ENCODE measurements around the gene PAPSS1. TPM values are rescaled to one million over a fixed set of nuclear protein-coding genes. Genes with fewer than 3 reads are reported as not detected.
A peak's percentile ranks its signal among the peaks of the same experiment; 100 is the strongest.

Gene PAPSS1
- total and polyA plus RNA-seq, 7 donors: 20.6 to 30.0 (median 25.5) TPM

DNA sequence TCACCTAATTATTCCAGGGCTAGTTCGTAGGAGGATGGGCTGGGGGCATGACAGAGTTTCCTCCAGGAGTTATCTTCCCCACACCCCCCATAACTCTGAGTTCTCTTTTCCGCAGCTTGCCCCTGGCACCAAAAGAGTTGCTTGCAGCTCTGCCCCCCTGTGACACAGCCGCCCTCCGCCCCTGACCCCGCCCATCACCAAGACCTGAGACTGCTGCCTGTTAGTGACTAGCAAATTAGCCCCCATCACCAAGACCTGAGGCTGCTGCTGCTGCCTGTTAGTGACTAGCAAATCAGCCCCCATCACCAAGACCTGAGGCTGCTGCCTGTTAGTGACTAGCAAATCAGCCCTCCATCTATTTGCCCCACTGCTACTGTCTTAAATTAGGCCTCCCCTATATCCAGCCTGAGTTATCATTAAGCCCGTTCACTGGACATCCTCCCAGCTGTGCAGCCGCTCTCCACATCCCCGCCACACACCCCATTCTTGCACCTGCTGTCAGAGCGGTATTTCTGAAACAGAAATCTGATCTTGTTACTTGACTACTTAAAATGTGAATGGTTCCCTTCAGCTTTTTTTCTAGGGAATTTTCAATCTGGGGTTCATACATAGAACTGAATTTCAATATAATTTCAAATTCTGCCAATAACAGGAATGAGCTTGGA is 1.5 kb upstream of the PAPSS1 start:
- DNase-seq: no peak
- Histone ChIP-seq H3K27me3 (no peaks in the 10 kb centered on the region), H3K36me3 (no peaks in the 10 kb centered on the region), H3K4me3 (peak overlapping the region in 1 of 4 donors; percentile 82), H3K4me1 (peaks cover 0 to 24% (median 12%) of the 10 kb centered on the region in 4 donors), H3K27ac (peak overlapping the region in 1 of 4 donors; percentile 88), H3K9me3 (no peaks in the 10 kb centered on the region)
- TF ChIP-seq, protein P1, sequence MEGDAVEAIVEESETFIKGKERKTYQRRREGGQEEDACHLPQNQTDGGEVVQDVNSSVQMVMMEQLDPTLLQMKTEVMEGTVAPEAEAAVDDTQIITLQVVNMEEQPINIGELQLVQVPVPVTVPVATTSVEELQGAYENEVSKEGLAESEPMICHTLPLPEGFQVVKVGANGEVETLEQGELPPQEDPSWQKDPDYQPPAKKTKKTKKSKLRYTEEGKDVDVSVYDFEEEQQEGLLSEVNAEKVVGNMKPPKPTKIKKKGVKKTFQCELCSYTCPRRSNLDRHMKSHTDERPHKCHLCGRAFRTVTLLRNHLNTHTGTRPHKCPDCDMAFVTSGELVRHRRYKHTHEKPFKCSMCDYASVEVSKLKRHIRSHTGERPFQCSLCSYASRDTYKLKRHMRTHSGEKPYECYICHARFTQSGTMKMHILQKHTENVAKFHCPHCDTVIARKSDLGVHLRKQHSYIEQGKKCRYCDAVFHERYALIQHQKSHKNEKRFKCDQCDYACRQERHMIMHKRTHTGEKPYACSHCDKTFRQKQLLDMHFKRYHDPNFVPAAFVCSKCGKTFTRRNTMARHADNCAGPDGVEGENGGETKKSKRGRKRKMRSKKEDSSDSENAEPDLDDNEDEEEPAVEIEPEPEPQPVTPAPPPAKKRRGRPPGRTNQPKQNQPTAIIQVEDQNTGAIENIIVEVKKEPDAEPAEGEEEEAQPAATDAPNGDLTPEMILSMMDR (IDR thresholded peaks at IDR 0.05): no peak
- TF ChIP-seq EP300 (IDR thresholded peaks at IDR 0.05): no peak
- TF ChIP-seq POLR2A (IDR thresholded peaks at IDR 0.05): no peak
- TF ChIP-seq POLR2AphosphoS5 (IDR thresholded peaks at IDR 0.05): no peak
- WGBS, 2 donors: 40 to 44% methylated on average over 9 of the region's 9 CpGs
- intact Hi-C loops (cut with DNase I): loop anchor here (2.0 to 5.0 kb wide), 3 partner anchors 19 to 266 kb away; partner anchors contain the start of gene HADH

DNA sequence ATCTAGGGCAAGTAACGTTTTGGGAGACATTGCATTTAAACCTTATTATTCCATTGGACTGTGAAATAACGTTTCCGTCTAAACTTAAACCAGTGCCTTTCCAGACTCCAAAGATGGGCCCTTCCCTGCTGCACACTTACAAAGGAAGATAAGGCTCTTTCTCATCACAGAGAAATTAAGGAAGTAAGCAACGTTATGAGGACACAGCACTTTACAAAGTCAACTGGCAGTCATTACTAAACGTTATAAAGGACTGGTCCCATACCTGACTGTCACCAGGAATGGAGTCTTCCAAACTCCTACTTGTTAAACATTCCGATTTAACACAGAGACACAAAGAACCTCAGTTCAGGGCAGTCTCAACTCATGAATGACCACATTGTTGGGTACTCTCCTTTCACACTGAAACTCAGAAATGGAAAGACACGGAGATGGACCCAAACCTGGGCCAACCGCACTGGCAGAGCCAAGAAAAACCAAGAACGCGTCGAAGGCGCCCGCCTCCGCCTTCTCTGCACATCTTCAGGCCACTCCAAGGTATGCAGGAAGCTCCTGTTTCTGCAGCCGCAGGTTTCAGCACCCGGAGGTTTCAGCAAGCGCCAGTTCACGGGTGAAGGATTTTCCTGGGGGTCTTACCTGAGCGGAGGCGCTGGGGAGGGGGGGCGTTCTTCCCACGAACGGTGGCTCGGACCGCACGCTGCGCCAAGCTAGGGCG is 670 bp downstream of the PAPSS1 start:
- peak; percentile 70 for DNase-seq
- Histone ChIP-seq H3K4me3 (peak overlapping the region; percentile 82 to 97 (median 96)), H3K36me3 (no peaks in the 10 kb centered on the region), H3K9me3 (no peaks in the 10 kb centered on the region), H3K27ac (peak overlapping the region; percentile 85 to 90 (median 89)), H3K27me3 (no peaks in the 10 kb centered on the region), H3K4me1 (peaks cover 0 to 24% (median 12%) of the 10 kb centered on the region in 4 donors)
- WGBS, 2 donors: 2% methylated on average over 28 of the region's 28 CpGs
- TF ChIP-seq POLR2AphosphoS5 (IDR thresholded peaks at IDR 0.05) (no peak), EP300 (IDR thresholded peaks at IDR 0.05) (no peak), POLR2A (IDR thresholded peaks at IDR 0.05) (no peak)
- TF ChIP-seq, protein P1 (IDR thresholded peaks at IDR 0.05): no peak
- intact Hi-C loops (cut with DNase I): loop anchor here (10.0 kb wide), 1 partner anchor 1405 kb away; the partner anchor contains the start of genes AIMP1 and TBCK

DNA sequence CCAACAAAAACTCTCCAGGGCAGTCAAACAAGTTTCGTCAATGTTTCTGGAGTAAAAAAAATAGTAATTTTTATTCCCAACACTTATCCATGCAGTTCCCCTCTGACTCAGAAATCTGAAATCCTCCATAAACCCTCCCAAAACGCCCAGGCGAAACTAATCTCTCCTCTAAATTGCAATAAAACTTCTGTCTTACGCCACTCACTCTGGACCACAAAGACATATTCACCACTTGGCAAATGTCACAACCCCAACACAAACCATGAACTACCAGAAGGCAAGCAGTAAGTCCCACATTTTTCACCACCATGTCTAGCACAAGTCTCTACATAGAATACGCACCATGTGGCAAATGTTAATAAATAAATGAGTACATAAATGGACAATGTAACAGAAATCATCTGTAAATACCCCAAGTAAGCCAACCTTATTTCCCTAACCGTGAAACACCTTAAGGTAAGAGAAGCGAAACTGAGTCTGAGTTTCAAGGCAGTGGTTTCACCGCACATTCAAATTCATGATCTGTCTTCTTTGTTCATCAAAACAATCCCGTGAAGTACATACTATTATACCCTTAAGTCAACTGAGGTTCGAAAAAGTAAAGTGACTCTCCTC is 1.6 kb downstream of the PAPSS1 start:
- intact Hi-C loops (cut with DNase I): loop anchor here (10.0 kb wide), 1 partner anchor 1404 kb away; the partner anchor contains the start of genes AIMP1 and TBCK
- H3K9me3 ChIP-seq: no peaks in the 10 kb centered on the region
- no peaks in the 10 kb centered on the region for H3K27me3 ChIP-seq
- peaks cover 0 to 24% (median 12%) of the 10 kb centered on the region in 4 donors for H3K4me1 ChIP-seq
- no peak for TF ChIP-seq EP300 (IDR thresholded peaks at IDR 0.05)
- no peak for TF ChIP-seq POLR2AphosphoS5 (IDR thresholded peaks at IDR 0.05)
- no peak for TF ChIP-seq POLR2A (IDR thresholded peaks at IDR 0.05)
- TF ChIP-seq, protein P1 (IDR thresholded peaks at IDR 0.05): no peak
- no peaks in the 10 kb centered on the region for H3K36me3 ChIP-seq
- no peak for DNase-seq
- no peak overlapping the region for H3K27ac ChIP-seq
- H3K4me3 ChIP-seq: peak overlapping the region in 1 of 4 donors; percentile 96
- 70 to 81% methylated on average over 10 of the region's 10 CpGs for WGBS, 2 donors

DNA sequence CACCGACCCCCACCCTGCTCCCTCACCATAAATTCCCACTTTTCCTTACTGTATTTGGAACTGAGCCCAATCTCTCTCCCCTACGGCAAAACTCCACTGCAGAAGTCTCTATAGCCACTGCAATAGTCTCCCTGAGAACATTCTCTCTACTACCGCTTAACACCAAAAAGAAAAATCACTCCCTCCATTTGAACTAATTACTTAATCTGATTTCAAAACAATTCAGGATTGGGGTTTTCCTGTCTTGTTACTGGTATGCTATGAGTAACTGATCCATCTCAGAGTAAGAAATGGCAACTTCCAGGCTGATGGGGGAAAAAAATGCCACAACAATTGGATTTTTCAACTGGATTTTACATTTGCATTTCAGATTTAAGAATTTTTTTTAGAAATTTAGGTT is 5.8 kb downstream of the PAPSS1 start:
- Histone ChIP-seq H3K27ac (no peak overlapping the region), H3K4me3 (no peak overlapping the region), H3K36me3 (no peaks in the 10 kb centered on the region), H3K9me3 (no peaks in the 10 kb centered on the region), H3K4me1 (peaks cover 0 to 11% (median 5%) of the 10 kb centered on the region in 4 donors), H3K27me3 (no peaks in the 10 kb centered on the region)
- DNase-seq: no peak
- TF ChIP-seq POLR2AphosphoS5 (IDR thresholded peaks at IDR 0.05): no peak
- TF ChIP-seq, protein P1 (IDR thresholded peaks at IDR 0.05): no peak
- intact Hi-C loops (cut with DNase I): loop anchor here (10.0 kb wide), 1 partner anchor 1399 kb away; the partner anchor contains the start of genes AIMP1 and TBCK
- 86 to 92% methylated on average over 3 of the region's 3 CpGs for WGBS, 2 donors
